Omental fat pad (tissue), 4 donors: ENCODE results near the gene FAM204A. TPM values are rescaled to one million over a fixed set of nuclear protein-coding genes. Genes with fewer than 3 reads are reported as not detected.

Experiments used
- ATAC-seq: fragments of 150-250 bp; one replicate; pipeline ENCODE4 v1.9.1; 2016; ENCODE audit warnings: mild to moderate bottlenecking, moderate library complexity; ENCODE audit not compliant: low FRiP score
- DNase-seq: peaks from one replicate; pipeline ENCODE4 v3.0.0-alpha.2; 2019; ENCODE audit warnings: low spot score
- CTCF ChIP-seq, 3 donors: fragments of 450-650 bp; IDR thresholded peaks; one replicate each; pipeline ENCODE4 v1.5.1; 2016 to 2017; ENCODE audit warnings: antibody characterized with exemption in 3 of 3, mild to moderate bottlenecking in 3 of 3, moderate library complexity in 2 of 3
- total RNA-seq, 4 donors: library from RNA; depleted of rRNA; stranded (reverse); fragments of >200 nt; gene quantifications; one replicate each; pipeline ENCODE4 v1.1.0, GENCODE V29; 2016

FAM204A gene
- total RNA-seq, 4 donors from 2014 or later = 25.4 to 57.6 (median 44.0) TPM

DNA sequence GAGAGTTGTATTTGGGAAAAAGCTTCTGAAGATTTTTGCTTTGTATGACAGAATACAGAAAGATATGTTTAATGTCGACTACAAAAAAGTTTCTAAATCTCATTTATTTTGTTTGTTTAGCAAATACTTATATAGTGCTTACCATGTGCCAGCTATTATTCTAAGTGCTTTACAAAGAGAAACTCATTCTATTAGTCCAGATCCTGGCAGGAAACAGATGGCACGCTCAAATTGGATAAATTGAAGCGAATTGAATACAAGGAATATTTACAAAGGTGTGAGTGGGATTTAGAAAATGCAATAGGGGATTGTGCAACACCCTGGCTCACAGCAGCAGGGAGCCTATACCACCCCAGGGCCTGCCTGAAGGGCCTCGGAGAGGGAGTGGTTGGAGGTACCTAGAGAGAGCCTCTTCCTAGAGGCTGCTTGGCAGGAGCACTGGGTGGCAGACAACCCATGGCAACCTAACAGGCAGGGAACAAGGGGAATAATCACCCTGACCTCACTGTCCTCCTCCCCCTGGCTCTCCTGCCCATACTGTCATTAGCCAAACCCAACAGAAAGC lies 27.6 kb upstream of the FAM204A start:
- TF ChIP-seq CTCF (IDR thresholded peaks at IDR 0.05) = no peak
- ATAC-seq (no peak), DNase-seq (no peak)

- no peak for DNase-seq
Measured at GRCh38 chr10:118365702-118366101, 23.6 kb upstream of the FAM204A start.

DNA sequence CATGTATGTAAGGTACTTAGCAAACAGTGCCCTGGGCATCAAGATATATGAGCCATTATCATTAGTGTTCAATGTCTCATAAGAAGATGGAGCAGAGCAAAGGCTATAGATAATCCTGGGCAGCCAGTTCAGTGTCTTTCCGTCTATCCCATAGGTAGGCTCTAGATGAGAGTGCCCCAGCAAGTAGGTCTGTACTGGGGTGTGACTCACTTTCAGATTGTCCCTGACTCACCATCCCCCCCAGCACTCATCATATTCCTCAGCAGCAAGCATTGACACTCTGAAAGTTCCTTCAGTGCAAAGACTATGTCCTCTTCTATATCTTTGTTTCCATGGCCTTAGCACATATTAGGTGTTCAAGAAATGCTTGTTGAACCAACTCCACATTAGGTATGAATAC lies 20.0 kb upstream of the FAM204A start:
- DNase-seq = no peak

More at GRCh38 chr10:118365702-118366101, 23.6 kb upstream of the FAM204A start:
- no peak for ATAC-seq
- TF ChIP-seq CTCF (IDR thresholded peaks at IDR 0.05) = no peak

DNA sequence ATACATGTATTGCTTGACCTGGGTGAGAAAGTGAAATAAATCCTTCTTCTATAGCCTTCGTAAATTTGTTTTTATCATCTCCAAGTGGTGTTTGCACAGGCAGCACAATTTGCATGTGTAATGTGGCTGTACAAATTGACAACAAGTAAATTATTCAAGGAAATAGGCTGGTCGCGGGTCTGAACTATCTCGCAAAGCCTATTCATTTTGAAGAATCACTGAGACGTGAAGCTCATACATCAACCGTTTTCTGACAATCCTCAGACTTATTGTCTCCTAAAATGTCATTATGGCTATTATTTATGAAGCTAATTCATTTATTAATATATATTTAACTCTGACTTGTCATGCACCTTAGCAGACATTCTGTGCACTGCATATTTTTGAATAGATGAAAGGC lies 16.2 kb upstream of the FAM204A start:
- no peak for DNase-seq
- no peak for TF ChIP-seq CTCF (IDR thresholded peaks at IDR 0.05)
- ATAC-seq = no peak

More for the DNA sequence above, 20.0 kb upstream of the FAM204A start:
- no peak for ATAC-seq
- no peak for TF ChIP-seq CTCF (IDR thresholded peaks at IDR 0.05)

GRCh38 chr10:118357841-118358240 lies 15.7 kb upstream of the FAM204A start:
- no peak for ATAC-seq
- TF ChIP-seq CTCF (IDR thresholded peaks at IDR 0.05) = no peak
- DNase-seq = no peak

DNA sequence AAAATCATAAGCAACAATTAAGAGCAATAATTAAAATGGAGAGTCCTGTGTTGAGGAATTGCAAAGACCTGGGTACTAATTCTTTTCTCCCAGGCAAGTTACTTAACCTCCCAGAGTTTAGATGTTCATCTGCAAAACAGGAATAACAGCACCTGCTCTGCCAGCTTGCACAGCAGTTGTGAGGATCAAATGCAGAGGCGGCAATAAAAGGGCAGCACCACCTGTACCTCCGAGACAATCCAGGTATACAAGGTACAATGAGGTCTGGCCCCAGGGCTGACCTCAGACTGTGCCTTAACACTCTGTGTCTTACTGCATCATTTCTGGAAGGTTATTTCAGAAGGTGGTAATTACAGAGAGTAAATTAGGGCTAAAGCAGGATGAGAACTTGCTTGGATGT lies 14.5 kb upstream of the FAM204A start:
- TF ChIP-seq CTCF (IDR thresholded peaks at IDR 0.05) = no peak
- ATAC-seq = no peak
- no peak for DNase-seq

DNA sequence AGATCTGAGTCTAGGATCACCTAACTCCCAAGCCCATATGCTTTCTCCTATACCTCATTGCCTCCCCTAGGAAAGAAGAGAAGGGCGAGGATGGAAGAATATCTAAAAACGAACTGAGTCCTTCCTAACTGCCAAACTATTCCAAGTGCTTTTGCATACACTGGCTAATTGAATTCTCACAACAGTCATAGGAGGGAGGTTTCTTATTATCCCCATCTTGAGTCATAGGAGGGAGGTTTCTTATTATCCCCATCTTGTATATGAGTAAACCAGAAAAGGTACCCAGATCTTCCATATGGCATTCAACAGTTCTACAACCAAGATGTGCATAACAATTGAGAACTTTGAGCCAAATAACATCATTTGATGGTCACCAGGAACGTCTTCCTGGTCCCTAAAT lies 13.1 kb upstream of the FAM204A start:
- no peak for ATAC-seq
- no peak for TF ChIP-seq CTCF (IDR thresholded peaks at IDR 0.05)
- no peak for DNase-seq
